Activated CD4-positive, alpha-beta T cell treated with anti-CD3 and anti-CD28 coated beads for 24 hours (primary cell): ENCODE results near the gene STRADA.
"Not testable (repeated sequence)": the region's sequence is repeated elsewhere in the genome, so short reads cannot be mapped to it uniquely, and the experiment has no call there.

ENCODE experiments used
- DNase-seq, 2 donors: peaks; one replicate each; pipeline ENCODE4 v3.0.0-alpha.2; 2020; ENCODE audit warnings: low read depth in 2 of 2

The STRADA gene

GRCh38 chr17:63754046-63754445, 12.4 kb upstream of the STRADA start:
- DNase-seq, result no peak

GRCh38 chr17:63753215-63753614, 11.6 kb upstream of the STRADA start:
- DNase-seq, result no peak

DNA sequence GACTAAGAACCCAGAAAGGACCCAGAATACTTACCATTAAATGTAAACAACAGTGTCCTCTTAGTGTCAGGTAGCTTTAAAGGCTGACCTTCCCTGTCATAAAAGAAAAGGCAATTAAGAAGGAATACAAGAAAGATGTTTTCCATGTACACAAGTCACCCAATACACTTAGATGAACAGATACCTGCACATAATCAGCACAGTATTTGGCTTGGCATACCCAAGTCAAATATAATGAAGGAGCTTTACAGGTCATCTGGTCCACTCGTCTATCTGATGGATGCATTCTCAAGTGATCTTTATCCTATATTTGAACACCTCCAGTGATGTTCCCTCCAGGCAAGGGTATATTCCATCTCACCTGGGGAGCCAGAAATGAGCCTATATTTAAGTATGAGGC, 11.1 kb upstream of the STRADA start:
- DNase-seq, result no peak

- no peak for DNase-seq
Measured at GRCh38 chr17:63751806-63752205, 10.2 kb upstream of the STRADA start.

DNA sequence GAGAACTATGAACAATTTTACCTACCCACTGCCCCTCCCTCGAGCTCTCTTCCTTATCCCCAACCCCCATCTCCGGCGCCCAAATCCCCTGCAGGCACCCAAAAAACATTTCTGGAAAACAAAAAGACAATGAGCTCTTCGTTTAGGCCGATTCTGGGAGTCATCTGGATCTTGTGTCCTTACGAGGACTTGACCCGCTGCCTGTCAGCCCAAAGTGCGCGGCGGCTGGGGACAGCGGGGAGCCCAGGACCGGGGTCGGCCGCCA, 524 bp downstream of the STRADA start:
- DNase-seq, result no peak

GRCh38 chr17:63740464-63741142, 996 bp downstream of the STRADA start:
- DNase-seq, result no peak

- no peak for DNase-seq
Measured at GRCh38 chr17:63735691-63736090, 5.9 kb downstream of the STRADA start.

GRCh38 chr17:63722403-63722802, 19.2 kb downstream of the STRADA start:
- no peak for DNase-seq

DNA sequence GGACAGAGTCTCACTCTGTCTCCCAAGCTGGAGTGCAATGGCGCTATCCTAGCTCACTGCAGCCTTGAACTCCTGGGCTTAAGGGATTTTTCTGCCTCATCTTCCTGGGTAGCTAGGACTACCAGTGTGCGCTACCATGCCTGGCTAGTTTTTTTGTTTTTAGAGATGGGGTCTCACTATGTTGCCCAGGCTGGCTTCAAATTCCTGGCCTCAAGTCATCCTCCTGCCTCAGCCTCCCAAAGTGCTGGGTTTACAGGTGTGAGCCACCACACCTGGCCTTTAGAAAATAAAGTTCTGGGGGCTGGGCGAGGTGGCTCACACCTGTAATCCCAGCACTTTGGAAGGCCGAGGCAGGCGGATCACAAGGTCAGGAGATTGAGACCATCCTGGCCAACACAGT, 21.4 kb downstream of the STRADA start:
- DNase-seq, result not testable (repeated sequence)

GRCh38 chr17:63718988-63719387, 22.6 kb downstream of the STRADA start:
- no peak for DNase-seq

DNA sequence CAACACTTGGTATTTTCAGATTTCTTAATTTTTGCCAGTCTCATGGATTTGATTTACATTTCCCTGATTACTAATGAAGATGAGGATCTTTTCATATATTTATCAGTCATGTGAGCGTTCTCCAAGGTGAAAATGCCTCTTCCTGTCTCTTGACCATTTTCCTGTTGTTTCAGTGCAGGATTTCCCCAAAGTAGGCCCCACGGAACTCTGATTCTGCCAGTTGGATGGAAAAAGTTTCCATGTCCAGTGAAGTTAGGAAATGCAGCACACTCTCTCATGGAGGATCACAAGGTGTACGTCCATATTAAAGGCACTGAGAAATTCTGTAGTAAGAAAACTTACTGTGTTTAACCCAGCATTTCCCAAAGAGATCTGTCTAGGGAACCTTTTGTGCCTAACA, 25.2 kb downstream of the STRADA start:
- DNase-seq, result no peak

DNA sequence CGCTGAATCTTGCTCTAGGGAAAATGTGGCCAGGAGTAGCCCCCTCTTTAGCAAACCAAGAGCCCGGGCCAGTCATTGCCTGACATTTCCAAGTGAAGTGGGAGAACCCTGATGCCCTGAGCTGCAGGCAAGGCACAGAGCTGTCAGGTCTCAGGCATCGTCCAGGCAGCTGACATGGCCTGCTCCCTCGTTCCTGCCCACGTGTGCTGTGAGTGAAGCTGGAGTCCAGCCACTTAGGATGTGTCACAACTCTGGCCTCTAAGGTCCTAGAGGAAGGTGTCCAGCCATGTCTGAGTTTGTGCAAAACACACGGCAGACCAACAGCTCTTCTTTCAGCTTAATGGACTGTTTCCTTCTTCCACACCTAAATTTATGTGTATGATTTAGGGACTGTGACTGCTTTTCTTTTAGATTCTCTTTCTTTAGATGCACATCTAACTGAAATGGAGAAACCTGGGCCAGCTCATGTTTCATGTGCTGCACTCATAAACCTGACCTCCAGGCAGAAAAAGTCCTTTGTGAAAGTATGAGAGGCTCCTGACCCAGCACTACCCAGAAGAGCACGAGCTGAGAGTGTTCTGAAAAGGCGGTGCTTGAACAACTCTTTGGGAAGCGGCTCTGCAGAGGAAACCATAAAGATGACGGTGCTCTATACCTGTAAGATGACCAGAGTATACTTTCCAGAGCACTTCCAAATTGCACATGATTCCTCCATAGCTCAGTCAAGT, 26.9 kb downstream of the STRADA start:
- DNase-seq, result no peak

DNA sequence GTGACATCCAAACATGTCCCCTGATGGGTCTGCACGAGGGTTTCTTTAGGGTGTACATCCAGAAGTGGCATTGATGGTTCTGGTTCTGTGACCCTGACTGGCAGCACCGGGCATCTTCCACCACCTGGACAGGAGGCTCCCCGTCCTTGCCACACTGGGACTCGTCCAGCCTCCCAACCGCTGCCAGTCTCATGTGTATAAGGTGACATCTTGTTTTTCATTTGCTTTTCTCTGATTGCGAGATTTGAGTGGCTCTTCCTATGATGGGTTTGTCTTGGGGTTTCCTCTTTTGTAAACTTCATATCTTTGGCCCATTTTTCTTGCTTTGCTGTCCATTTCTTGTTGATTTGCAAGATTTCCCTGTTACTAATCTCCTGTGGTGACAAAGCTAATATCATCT, 32.5 kb downstream of the STRADA start:
- DNase-seq, result no peak

- no peak for DNase-seq
Measured at GRCh38 chr17:63707151-63707550, 34.4 kb downstream of the STRADA start.

GRCh38 chr17:63706336-63707082, 35.1 kb downstream of the STRADA start:
- no peak for DNase-seq

GRCh38 chr17:63705657-63706056, 35.9 kb downstream of the STRADA start:
- no peak for DNase-seq

- DNase-seq, result no peak
Measured at GRCh38 chr17:63704836-63705235, 36.8 kb downstream of the STRADA start.

- DNase-seq, result no peak
Measured at GRCh38 chr17:63704259-63704576, 37.4 kb downstream of the STRADA start.

DNA sequence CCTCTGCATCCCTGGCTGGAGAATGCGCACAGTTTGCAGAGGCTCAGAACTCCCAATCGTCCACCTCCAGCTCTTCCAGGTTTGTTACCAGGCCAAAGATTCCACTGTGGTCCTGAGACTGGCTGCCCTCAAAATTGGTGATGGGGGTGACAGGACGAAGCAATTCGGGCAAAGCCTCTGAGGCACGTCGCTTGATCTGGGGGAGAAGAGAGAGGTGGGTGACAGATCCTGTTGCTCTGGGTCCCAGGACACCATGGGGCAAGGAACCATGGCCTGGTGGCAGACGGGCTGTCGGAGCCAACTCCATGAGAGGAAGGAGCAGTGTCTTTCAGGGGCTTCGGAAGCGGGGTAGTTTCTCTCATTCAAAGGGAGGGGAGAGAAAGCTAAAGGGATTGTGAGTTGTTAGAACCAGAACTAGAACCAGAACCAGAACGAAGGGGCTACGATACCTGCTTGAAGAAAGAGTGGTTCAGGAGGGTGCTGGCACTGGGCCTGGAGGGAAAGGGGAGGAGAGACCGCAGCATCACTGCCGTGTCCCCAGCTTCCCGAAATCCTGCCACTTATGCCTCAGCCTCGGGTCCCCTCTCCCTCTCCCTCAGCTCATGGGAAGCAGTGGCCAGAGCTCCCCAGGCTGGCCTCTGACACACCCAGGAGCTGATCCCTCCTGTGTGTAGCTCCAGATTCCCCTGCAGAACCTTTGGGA, 37.9 kb downstream of the STRADA start:
- DNase-seq, result no peak

GRCh38 chr17:63703029-63703428, 38.6 kb downstream of the STRADA start:
- DNase-seq, result no peak

DNA sequence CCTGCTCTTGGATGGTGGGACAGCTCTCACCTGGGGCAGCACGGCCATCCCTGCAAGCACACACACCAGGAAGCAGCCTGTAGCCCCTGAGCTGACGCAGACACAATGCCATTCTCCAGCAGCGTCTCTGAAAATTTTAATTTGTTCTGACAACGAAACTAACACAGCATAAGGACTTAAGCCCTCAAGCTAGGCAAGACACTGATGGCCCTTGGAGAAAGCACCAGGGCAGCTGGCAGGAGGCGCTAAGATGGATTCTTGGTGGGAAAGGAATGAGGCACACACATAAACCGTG, 38.9 kb downstream of the STRADA start:
- DNase-seq, result no peak

DNA sequence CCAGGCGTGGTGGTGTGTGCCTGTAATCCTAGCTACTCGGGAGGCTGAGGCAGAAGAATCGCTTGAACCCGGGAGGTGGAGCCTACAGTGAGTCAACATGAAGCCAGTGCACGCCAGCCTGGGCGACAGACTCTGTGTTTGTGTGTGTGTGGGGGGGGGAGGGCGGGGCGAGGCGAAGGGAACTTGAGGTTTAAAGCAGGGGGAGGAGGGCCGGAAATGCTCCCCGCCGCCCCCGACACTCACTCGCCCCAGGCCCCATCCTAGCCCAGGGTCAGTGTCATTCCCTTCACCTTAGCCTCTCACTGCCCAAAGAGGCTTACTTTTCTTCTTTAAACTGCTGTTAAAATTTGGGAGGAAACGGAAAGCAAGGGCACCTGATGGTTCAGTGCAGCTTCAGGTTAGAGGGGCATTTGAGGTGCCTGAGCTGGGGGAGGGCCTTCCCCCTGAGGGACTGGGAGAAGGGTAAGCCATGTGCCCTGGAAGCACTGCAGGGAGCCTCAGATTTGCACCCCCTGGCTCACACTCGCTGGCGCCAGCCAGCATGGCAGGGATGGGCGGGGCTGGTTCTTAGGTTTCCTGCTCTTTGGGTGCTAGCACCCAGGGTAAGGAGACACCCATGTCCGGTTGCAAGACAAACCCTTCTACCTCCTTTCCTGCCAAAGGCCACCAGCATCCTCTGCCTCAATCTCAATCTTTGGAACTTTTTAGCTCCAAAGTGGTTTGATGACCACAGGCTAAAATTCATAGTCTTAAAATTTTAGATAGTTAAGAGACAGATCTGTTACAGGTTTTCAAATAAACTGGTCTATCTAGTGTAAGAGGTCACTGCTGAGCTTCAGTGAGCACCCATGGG, 39.5 kb downstream of the STRADA start:
- DNase-seq, result peak in 1 of 2 donors; percentile 64
